ENCODE measurements around the gene CPNE4.
A peak's percentile ranks its signal among the peaks of the same experiment; 100 is the strongest.
"Not testable (repeated sequence)": the region's sequence is repeated elsewhere in the genome, so short reads cannot be mapped to it uniquely, and the experiment has no call there.

The CPNE4 gene

DNA sequence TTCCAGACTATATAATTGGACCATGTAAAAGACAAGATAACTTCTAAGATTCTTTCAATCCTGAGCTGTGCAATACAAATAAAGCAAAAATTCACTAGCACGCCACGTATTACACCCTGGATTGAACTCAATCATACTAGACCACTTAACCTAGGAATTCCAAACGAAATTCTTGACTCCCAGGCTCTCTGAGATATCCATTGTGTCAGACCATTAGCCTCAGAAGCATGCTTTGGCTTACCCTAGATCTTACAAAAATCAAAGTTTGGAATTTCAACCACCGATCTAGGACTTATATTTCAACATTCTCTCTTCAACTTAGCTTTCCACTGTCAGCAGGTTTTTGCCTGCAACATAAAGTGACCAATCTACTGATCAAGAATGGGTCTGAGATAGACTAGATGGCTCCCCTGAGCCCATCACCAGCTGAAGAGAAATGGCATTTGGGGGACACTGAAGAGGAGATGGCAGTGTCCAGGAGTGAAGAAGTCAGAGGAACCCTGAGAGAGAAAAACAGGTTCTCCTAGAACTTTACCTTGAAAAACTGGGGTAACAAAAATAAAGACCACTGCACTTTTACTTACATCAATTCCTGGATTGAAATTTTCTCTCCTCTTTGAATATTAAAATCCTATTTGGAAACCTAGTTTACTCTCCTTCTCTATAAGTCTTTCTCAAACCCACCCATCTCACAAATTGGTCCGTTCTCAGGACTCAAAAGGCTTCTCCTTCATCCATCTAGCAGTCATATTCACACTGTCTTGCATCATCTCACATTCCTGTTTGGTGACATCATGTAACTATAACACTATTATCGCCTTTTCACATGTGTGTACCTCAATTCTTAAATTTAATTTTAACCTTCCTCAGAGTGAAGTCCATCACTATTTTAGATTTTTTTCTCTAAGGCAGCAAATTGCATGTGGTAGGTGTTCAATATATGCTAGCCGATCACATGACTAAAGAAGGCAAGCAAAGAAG is 18.5 kb downstream of the CPNE4 start:
- DNase-seq, result peak in 1 of 4 experiments; percentile 4

DNA sequence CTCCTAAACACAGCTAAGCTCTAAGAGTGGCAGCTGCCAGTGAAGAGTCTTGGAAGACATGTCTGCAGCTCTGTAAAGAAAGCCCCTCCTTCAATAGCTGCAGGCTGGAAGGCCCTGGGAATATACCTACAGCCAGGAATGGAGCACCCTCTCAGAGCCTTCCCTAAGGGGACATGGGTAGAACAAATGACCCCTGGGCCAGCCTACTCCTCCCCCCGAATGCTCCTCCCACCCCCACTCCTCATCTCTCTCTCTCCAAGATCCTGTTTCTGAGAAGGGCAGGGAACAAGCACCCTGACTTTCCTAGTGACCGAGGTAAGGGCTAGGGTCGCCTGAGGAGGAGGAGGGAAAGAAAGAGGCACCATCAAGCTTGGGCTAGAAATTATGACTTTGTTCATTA is 20.7 kb downstream of the CPNE4 start:
- no peak for DNase-seq

DNA sequence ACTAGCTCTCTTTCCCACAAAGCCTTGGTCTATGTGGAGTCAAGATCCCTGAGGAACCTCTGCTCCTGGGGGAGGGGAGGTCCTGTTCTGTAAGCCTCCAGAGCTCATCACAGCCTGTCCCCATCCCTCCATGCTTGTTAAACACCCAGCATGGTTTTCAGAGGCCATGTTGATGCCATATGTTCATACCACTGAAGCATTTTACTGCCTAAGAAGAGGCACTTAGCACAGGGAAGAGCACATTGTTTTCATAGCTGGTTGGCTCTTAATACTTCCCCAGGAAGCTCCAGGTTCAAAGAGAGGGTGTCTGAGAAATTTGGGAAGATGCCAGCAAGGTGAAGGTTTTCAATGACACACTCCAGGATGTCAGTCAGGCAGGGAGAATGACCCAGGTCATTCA is 25.6 kb downstream of the CPNE4 start:
- DNase-seq, result no peak

DNA sequence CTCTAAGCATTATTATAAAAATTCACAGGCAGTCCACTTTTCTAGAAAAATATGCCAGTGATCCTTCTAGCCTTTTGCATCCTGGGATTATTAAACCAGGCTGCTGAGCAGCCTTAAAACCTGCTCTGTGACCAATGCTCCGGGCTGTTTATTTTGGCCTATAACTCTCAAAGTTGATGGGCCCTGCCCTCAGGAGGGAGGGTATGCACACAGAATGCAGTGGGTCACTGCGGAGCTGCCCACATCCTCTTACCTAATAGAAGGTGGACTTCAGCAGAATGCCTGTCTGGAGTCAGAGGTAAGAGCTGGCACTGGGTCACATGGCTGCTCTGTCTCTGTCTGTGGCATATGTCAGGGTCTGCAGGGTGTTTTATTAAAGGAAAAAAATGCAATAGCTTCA is 26.0 kb downstream of the CPNE4 start:
- DNase-seq, result no peak

DNA sequence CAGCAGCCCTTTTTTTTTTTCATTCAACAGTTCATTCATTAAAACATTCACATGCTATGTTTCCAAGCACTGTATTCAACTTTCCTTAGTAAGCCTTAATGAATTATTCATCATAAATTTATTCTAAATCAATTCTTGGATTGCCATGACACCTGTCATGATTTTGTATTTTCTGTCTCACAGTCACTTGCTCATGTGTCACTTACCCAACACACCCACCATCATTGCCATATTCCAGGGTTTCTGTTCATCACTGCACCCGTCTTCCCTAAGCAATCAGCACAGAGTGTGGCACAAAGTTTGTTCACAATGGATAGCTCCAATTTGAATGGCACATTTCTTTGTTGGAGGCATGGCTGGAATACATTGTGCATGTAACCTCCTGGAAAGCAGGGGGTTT is 27.2 kb downstream of the CPNE4 start:
- no peak for DNase-seq

GRCh38 chr3:132006605-132007204 is 28.1 kb downstream of the CPNE4 start:
- no peak for DNase-seq

DNA sequence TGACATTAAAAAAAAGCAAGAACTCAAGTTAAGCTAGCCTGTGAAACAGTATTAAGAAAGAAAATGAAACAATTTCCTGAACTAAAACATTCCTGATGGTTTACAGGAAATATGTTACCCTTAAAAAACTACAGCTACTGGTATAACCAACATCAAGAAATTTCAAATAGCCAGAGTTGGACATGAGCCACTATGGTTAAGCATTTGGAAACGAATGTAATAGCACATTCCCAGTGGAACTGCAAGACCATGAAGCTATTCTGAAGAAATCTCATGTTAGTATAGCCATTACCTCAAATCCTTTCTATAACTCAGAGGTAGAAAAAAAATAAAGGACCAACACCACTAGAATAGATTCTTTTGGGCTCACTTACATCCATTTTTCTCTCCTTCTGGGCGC is 30.2 kb downstream of the CPNE4 start:
- DNase-seq, result no peak

DNA sequence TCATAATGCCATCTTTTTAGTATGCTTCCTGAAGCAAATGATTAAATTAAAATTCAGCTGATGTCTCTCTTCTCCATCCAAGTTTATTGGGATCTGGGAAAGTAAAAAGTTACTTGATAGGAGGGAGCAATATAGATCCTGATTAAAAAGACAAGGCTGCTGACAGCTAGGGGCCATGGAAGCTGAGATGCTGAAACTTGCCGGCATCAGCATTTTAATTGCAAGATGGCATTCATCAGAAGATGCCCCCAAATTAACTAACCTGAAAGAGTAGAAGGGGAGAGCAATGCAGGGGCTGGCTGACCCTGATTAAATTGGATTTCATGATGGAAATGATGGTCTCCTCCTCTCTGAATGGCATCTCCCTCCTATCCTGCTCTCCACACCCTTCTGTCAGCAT is 31.1 kb downstream of the CPNE4 start:
- no peak for DNase-seq

DNA sequence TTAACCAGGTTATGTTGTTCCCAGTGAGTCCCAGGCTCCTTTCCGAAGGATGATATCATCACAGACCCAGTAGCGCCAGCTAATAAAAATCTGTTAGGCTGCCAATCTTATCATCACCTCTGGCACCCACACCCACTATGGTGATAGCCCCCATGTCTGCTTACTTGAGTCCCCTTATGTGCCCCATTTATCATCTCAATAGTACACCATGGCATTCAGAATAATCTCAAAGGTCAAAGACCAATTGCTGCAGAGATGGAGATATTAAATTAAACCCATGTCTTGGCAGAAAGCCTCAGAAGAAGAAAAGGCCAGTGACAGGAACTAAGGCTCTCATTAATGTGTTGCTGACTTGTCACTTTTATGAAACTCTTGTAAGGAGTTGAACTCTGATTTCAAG is 32.8 kb downstream of the CPNE4 start:
- no peak for DNase-seq

GRCh38 chr3:132001036-132001435 is 33.8 kb downstream of the CPNE4 start:
- DNase-seq, result no peak

- DNase-seq, result no peak
These were observed 36.8 kb downstream of the CPNE4 start for GRCh38 chr3:131998027-131998426.

DNA sequence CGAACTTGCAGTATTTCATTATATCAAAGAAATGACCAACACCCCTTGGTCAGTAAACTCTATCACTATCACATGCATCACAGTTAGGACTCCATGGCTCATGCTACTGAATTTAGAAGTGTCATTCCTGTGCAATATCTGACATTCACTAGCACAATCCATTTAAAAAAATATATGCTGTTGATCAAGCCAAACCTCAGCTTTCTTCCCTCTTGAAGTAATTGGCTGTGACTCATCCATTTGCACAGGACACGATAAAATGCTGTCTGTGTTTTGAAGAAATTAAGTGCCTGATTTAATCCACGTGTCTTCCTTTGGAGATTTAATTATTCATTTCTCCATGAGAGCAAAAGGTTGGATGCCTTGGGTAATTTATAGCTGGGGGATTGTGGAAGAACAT is 38.9 kb downstream of the CPNE4 start:
- no peak for DNase-seq

- DNase-seq, result no peak
These were observed 45.5 kb downstream of the CPNE4 start for GRCh38 chr3:131989318-131989717.

- DNase-seq, result no peak
These were observed 46.6 kb downstream of the CPNE4 start for GRCh38 chr3:131988209-131988608.

GRCh38 chr3:131983689-131984088 is 51.1 kb downstream of the CPNE4 start:
- no peak for DNase-seq

- no peak for DNase-seq
These were observed 53.5 kb downstream of the CPNE4 start for GRCh38 chr3:131981323-131981722.

GRCh38 chr3:131976448-131976847 is 58.4 kb downstream of the CPNE4 start:
- no peak for DNase-seq

DNA sequence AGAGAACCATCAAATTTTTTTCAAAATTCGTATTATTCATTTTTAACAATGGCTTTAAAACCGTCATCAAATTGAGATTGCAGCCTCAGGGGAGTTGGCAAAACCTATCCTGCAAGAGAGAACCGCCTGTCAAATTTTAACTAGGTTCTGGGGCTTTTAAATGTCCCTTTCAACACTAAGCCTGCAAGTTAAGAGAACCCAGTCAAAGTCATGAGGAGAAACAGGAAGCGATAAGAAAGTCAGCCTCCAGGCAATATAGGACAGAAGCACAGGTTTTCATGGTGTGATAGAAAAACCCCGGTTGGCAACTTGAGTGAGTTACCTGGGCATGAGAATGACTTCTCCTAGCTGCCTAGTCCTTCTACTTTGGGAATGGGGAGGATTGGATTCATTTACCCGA is 59.8 kb downstream of the CPNE4 start:
- DNase-seq, result no peak

DNA sequence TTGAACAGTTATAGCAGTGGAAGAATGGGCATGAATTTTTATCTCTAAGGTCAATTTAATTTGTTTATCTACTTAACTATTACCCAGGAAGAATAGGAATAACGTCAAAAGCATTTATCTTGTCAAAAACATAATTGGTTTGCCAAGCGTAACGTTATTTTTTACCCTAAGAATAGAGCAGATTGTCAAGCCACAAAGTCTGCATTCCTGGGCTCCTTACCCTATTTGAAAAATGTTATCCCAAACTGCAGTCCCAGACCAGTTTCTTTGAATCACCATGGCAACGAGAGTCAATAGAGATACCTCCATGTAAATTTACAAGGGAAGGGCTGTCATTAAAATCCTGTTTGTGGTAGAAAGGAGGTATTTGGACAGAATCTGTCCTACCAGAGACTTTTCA is 61.1 kb downstream of the CPNE4 start:
- no peak for DNase-seq

DNA sequence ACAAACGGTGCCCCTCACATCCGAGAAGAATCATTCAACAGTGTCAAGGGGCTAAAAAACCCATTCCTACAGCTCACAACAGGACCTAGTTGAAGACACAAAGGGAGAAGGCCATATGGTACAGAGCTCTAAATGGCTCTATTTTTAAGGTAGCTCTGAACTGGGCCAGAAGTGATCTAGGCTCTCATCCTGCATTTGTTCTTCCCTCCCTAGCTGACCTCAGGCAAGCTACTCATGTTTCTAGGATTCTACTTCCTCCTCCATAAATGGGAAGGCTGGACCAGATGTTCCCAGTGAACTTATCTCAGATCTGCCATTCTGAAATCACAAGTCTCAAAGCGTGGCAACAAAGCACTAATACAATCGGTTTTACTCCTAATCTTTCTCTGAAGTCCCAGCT is 62.3 kb downstream of the CPNE4 start:
- no peak for DNase-seq

GRCh38 chr3:131972091-131972490 is 62.7 kb downstream of the CPNE4 start:
- DNase-seq, result no peak

- not testable (repeated sequence) for DNase-seq
These were observed 71.4 kb downstream of the CPNE4 start for GRCh38 chr3:131963442-131963841.

DNA sequence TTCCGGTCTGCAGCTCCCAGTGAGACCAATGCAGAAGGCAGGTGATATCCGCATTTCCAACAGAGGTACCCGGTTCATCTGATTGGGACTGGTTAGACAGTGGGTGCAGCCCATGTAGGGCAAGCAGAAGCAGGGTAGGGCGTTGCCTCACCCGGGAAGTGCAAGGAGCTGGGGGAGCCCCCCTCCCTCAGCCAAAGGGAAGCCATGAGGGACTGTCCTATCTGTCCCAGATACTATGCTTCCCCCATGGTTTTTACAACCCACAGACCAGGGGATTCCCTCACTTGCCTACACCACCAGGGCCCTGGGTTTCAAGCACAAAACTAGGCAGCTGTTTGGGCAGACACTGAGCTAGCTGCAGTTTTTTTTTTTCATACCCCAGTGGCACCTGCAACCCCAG is 71.8 kb downstream of the CPNE4 start:
- DNase-seq, result no peak

DNA sequence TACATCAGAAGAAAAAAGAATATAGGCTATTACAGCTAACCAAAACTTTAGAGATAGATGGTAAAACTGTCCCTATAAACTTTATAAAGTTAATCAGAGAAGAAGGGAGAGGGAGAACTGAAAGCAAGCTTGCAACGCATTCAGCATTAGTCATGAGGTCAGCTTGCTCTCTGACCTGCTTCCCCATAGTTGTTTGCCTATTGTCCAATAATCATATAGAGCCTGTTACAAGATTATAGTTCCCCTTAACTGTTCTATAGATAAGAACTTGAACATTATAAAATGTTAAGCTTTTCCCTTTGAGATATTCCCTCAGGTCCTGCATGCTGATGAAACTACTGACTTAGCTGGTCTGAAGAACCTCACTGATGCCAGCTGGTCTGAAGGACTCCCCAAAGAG is 74.5 kb downstream of the CPNE4 start:
- no peak for DNase-seq

DNA sequence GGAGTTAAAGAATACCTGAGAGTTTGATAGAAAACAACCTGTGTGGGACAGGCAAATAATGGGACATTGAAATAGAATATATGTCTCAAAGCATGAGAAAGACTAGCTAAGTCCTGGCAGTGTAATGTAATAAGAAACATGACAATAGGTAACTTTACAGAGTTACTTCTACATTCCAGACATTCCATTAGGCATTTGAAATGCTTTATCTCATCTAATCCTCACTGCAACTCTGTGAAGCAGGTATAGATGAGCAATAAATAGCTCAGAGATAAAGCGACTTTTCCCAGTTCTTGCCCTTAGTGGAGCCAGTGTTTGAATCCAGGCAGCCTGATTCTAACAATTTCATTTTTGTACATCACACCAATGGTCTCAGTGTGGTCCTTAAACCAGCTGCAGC is 76.8 kb downstream of the CPNE4 start:
- no peak for DNase-seq

Data from activated CD4-positive, CD25-positive, alpha-beta regulatory T cell (primary cell).